IMR-90 (cell line): ENCODE data around the gene TEKT5.

Source experiments
- CEBPB ChIP-seq: IDR thresholded peaks from 2 replicates; pipeline ENCODE4 v1.6.1; 2012; ENCODE audit warnings: low read depth, low read length, improper control_type of control experiment
- CTCF ChIP-seq: conservative IDR thresholded peaks from 2 replicates; pipeline ENCODE4 v1.5.1; 2012; ENCODE audit warnings: mild to moderate bottlenecking, low read depth, low read length, improper control_type of control experiment
- ELK1 ChIP-seq: fragments of 150-350 bp; IDR thresholded peaks from 2 replicates; pipeline ENCODE4 v1.6.1; 2016; ENCODE audit warnings: low read depth, mild to moderate bottlenecking, low read length, moderate library complexity, borderline replicate concordance
- POLR2A ChIP-seq: IDR thresholded peaks from 2 replicates; pipeline ENCODE4 v1.6.1; 2012; ENCODE audit warnings: mild to moderate bottlenecking, low read depth, low read length
- RAD21 ChIP-seq: IDR thresholded peaks from 2 replicates; pipeline ENCODE4 v1.6.1; 2012; ENCODE audit warnings: low read length, improper control_type of control experiment
- SMC3 ChIP-seq: fragments of 150-350 bp; IDR thresholded peaks from 2 replicates; pipeline ENCODE4 v1.6.1; 2016; ENCODE audit warnings: low read depth, mild to moderate bottlenecking, antibody characterized with exemption, low read length, moderate library complexity
- USF2 ChIP-seq: fragments of 150-350 bp; IDR thresholded peaks from 2 replicates; pipeline ENCODE4 v1.6.1; 2017; ENCODE audit warnings: mild to moderate bottlenecking, antibody characterized with exemption, low read length, low read depth

- no peak for TF ChIP-seq SMC3
- TF ChIP-seq USF2: no peak
- TF ChIP-seq RAD21: no peak
- peak; percentile 88 for TF ChIP-seq CEBPB
- no peak for TF ChIP-seq POLR2A
- no peak for TF ChIP-seq CTCF
- no peak for TF ChIP-seq ELK1
Measured at GRCh38 chr16:10581507-10581906, 113.2 kb downstream of the TEKT5 start.
